ENCODE measurements around the gene HPS4.

DNA sequence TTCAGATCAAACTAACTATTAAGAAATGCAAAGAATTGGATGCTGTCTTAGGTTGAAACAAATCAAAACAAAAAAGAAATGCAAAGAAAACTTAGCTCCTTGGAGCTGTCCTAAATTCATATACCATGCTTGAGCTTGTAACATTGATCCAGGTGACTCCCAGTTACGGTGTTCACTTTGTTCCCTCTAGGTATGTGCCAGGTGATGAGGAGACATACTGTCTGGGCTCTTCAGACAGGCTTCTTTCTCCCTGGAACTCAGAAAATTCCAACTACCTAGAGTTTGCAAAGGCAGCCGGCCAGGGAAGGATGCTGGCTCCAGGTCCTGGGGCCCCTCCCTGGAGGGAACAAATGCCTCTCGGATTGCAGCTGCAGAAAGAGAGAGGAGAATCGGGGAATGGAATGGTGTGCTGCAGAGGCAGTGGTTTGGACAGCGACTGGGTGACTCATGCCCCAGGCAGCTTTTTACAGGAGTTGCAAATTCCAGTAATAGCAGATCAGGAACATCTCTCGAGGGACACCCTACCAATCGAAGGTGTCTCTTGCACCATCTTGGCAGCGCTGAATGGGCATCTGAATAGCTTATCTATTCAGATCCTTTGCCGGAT lies 66.8 kb downstream of the HPS4 start:
- TF ChIP-seq, protein P1, sequence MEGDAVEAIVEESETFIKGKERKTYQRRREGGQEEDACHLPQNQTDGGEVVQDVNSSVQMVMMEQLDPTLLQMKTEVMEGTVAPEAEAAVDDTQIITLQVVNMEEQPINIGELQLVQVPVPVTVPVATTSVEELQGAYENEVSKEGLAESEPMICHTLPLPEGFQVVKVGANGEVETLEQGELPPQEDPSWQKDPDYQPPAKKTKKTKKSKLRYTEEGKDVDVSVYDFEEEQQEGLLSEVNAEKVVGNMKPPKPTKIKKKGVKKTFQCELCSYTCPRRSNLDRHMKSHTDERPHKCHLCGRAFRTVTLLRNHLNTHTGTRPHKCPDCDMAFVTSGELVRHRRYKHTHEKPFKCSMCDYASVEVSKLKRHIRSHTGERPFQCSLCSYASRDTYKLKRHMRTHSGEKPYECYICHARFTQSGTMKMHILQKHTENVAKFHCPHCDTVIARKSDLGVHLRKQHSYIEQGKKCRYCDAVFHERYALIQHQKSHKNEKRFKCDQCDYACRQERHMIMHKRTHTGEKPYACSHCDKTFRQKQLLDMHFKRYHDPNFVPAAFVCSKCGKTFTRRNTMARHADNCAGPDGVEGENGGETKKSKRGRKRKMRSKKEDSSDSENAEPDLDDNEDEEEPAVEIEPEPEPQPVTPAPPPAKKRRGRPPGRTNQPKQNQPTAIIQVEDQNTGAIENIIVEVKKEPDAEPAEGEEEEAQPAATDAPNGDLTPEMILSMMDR (IDR thresholded peaks at IDR 0.05): no peak
- no peak for TF ChIP-seq POLR2A (IDR thresholded peaks at IDR 0.05)
